H9 (cell line): ENCODE data around the gene WNT9A. TPM values are rescaled to one million over a fixed set of nuclear protein-coding genes. Genes with fewer than 3 reads are reported as not detected.

Source experiments
- DNase-seq: peaks from one replicate; pipeline ENCODE4 v3.0.0-alpha.2; 2017
- H2AFZ ChIP-seq: one replicate; pipeline ENCODE4 v1.6.1; 2013; ENCODE audit warnings: mild to moderate bottlenecking, low read length, control low read depth, moderate library complexity
- H2AK5ac ChIP-seq: 2 replicates; pipeline ENCODE4 v1.6.1; 2013; ENCODE audit warnings: low read length, control low read depth, mixed read lengths; ENCODE audit not compliant: insufficient read length
- H2BK120ac ChIP-seq: one replicate; pipeline ENCODE4 v1.6.1; 2013; ENCODE audit warnings: low read depth, mild to moderate bottlenecking, low read length, control low read depth, inconsistent platforms; ENCODE audit not compliant: poor library complexity, severe bottlenecking
- H2BK12ac ChIP-seq: 2 replicates; pipeline ENCODE4 v1.6.1; 2013; ENCODE audit warnings: low read length, control low read depth, mixed read lengths, low read depth; ENCODE audit not compliant: insufficient read length
- H2BK15ac ChIP-seq: 2 replicates; pipeline ENCODE4 v1.6.1; 2013; ENCODE audit warnings: low read depth, low read length, control low read depth
- H2BK20ac ChIP-seq: one replicate; pipeline ENCODE4 v1.6.1; 2013; ENCODE audit warnings: low read depth, mild to moderate bottlenecking, low read length, control low read depth, inconsistent platforms; ENCODE audit not compliant: poor library complexity, severe bottlenecking
- H2BK5ac ChIP-seq: 2 replicates; pipeline ENCODE4 v1.6.1; 2013; ENCODE audit warnings: low read length, control low read depth, mixed read lengths; ENCODE audit not compliant: insufficient read length
- H3K14ac ChIP-seq: 2 replicates; pipeline ENCODE4 v1.6.1; 2013; ENCODE audit warnings: low read length, control low read depth; ENCODE audit not compliant: insufficient read depth
- H3K18ac ChIP-seq: 2 replicates; pipeline ENCODE4 v1.6.1; 2013; ENCODE audit warnings: low read depth, mild to moderate bottlenecking, mixed read lengths, low read length, control low read depth; ENCODE audit not compliant: insufficient read length
- H3K23ac ChIP-seq: 2 replicates; pipeline ENCODE4 v1.6.1; 2013; ENCODE audit warnings: low read length, control low read depth, mixed read lengths, low read depth; ENCODE audit not compliant: insufficient read length
- H3K23me2 ChIP-seq: 2 replicates; pipeline ENCODE4 v1.6.1; 2013; ENCODE audit warnings: low read depth, mild to moderate bottlenecking, mixed read lengths, low read length, control low read depth; ENCODE audit not compliant: insufficient read length, poor library complexity, severe bottlenecking
- H3K27ac ChIP-seq: 2 replicates; pipeline ENCODE4 v1.5.1; 2013; ENCODE audit warnings: low read length, control low read depth, mixed read lengths, low read depth; ENCODE audit not compliant: insufficient read length
- H3K27me3 ChIP-seq: 2 replicates; pipeline ENCODE4 v1.6.1; 2013; ENCODE audit warnings: low read length, control low read depth, inconsistent platforms; ENCODE audit not compliant: insufficient read depth
- H3K4ac ChIP-seq: 2 replicates; pipeline ENCODE4 v1.6.1; 2013; ENCODE audit warnings: low read depth, mild to moderate bottlenecking, control low read depth, inconsistent platforms, low read length, moderate library complexity
- H3K4me1 ChIP-seq: 2 replicates; pipeline ENCODE4 v1.6.1; 2013; ENCODE audit warnings: low read length, control low read depth, inconsistent platforms; ENCODE audit not compliant: insufficient read depth
- H3K4me2 ChIP-seq: 2 replicates; pipeline ENCODE4 v1.6.1; 2013; ENCODE audit warnings: low read length, control low read depth, mixed read lengths; ENCODE audit not compliant: insufficient read length, insufficient read depth
- H3K56ac ChIP-seq: 2 replicates; pipeline ENCODE4 v1.6.1; 2013; ENCODE audit warnings: low read depth, mild to moderate bottlenecking, mixed read lengths, low read length, control low read depth; ENCODE audit not compliant: insufficient read length
- H3K79me1 ChIP-seq: 2 replicates; pipeline ENCODE4 v1.6.1; 2013; ENCODE audit warnings: low read depth, mild to moderate bottlenecking, moderate library complexity, low read length, control low read depth, inconsistent platforms; ENCODE audit not compliant: insufficient read depth, poor library complexity, severe bottlenecking
- H3K79me2 ChIP-seq: 2 replicates; pipeline ENCODE4 v1.6.1; 2013; ENCODE audit warnings: low read length, control low read depth, inconsistent platforms; ENCODE audit not compliant: insufficient read depth
- H3K9ac ChIP-seq: 2 replicates; pipeline ENCODE4 v1.6.1; 2013; ENCODE audit warnings: low read length, control low read depth, mixed read lengths; ENCODE audit not compliant: insufficient read length; ENCODE audit errors: extremely low read depth
- H3K9me3 ChIP-seq: one replicate; pipeline ENCODE4 v1.6.1; 2013; ENCODE audit warnings: low read depth, low read length, inconsistent platforms; ENCODE audit not compliant: control insufficient read depth
- H3T11ph ChIP-seq: one replicate; pipeline ENCODE4 v1.6.1; 2013; ENCODE audit warnings: mild to moderate bottlenecking, low read length, control low read depth, inconsistent platforms
- H4K20me1 ChIP-seq: one replicate; pipeline ENCODE4 v1.6.1; 2013; ENCODE audit not compliant: control insufficient read depth, insufficient read length, insufficient read depth
- H4K5ac ChIP-seq: 2 replicates; pipeline ENCODE4 v1.6.1; 2013; ENCODE audit warnings: low read depth, mild to moderate bottlenecking, mixed read lengths, low read length, control low read depth; ENCODE audit not compliant: insufficient read length
- H4K8ac ChIP-seq: replicated peaks from 2 replicates; pipeline ENCODE4 v1.6.1; 2013; ENCODE audit warnings: low read length, control low read depth, mixed read lengths, low read depth; ENCODE audit not compliant: insufficient read length
- H4K91ac ChIP-seq: 2 replicates; pipeline ENCODE4 v1.6.1; 2013; ENCODE audit warnings: low read depth, mild to moderate bottlenecking, moderate library complexity, mixed read lengths, low read length, control low read depth; ENCODE audit not compliant: insufficient read length
- H3K27ac Mint-ChIP-seq, 3 experiments: 2 replicates in 2 of 3; 3 replicates in 1 of 3; pipeline ENCODE4 v1.8.0; 2020 to 2021; ENCODE audit warnings: mixed read lengths in 3 of 3, mild to moderate bottlenecking in 1 of 3, moderate library complexity in 1 of 3
- H3K27me3 Mint-ChIP-seq: 2 replicates; pipeline ENCODE4 v1.8.0; 2021; ENCODE audit warnings: low read depth, mild to moderate bottlenecking, moderate library complexity, mixed read lengths
- H3K36me3 Mint-ChIP-seq, 3 experiments: 2 replicates in 2 of 3; 3 replicates in 1 of 3; pipeline ENCODE4 v1.8.0; 2020 to 2021; ENCODE audit warnings: low read depth in 3 of 3, mixed read lengths in 3 of 3; ENCODE audit not compliant: insufficient read depth in 1 of 3
- H3K4me1 Mint-ChIP-seq, 2 experiments: 2 replicates each; pipeline ENCODE4 v1.8.0; 2020; ENCODE audit warnings: mixed read lengths in 2 of 2
- H3K4me3 Mint-ChIP-seq, 2 experiments: 2 replicates in 1 of 2; 3 replicates in 1 of 2; pipeline ENCODE4 v1.8.0; 2020 to 2021; ENCODE audit warnings: mild to moderate bottlenecking in 2 of 2, mixed read lengths in 2 of 2, moderate library complexity in 1 of 2
- H3K9me3 Mint-ChIP-seq, 2 experiments: 2 replicates in 1 of 2; 3 replicates in 1 of 2; pipeline ENCODE4 v1.8.0; 2020; ENCODE audit warnings: mild to moderate bottlenecking in 2 of 2, mixed read lengths in 2 of 2, moderate library complexity in 1 of 2
- WGBS: extraction: QIAGEN DNeasy Blood & Tissue Kit; methylation state at CpG from one replicate; pipeline ENCODE4 v1.1.7; 2013; ENCODE audit warnings: missing lambda C conversion rate, low lambda C conversion rate, mixed read lengths; ENCODE audit not compliant: insufficient read length; ENCODE audit errors: extremely low coverage; 5-methylcytosine and 5-hydroxymethylcytosine counted together
- total RNA-seq: library from RNA; stranded (reverse); gene quantifications from 2 replicates; pipeline ENCODE4 v1.2.1, GENCODE V29; 2021
- TF ChIP-seq, protein P1 (sequence below): fragments of 200-600 bp; sonication (generic); conservative IDR thresholded peaks from 3 replicates; pipeline ENCODE4 v1.8.0; 2021; ENCODE audit warnings: antibody characterized with exemption, mild to moderate bottlenecking

WNT9A gene
- total RNA-seq, 1 experiment from 2014 or later: 0.77 TPM

DNA sequence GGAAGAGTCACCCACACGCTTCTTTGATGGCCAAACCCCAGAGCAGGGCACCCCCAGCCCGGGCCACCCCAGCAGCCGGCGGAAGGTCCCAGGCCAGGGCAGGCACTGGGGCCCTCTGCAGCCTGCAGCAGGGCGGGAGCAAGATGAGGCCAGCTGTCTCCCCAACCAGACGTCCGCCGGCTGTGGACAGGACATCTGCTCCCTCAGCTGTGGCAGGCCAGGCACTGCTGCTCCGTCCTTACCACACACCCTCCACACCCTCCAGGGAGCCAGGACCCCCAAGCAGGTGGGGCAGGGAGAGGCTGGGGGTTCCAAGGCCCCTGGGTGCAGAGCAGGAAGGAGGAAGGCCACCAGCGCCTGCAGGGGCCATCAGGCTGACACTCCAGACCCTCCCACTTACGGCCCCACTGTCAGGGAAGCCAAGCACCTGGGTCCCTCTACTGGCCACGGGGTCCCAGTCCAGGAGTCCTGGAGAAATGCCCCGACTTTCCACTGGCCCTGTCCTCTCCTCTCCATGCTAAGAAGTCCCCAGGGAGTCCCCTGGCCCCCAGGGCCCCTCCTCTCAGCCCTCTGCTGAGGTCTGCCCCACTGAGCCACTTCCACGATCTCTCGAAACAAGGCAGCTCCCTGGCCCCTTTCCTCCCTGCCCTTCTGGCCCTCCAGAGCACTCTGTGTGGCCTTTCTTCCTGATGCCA lies 5.6 kb downstream of the WNT9A start:
- no CpG with 5 or more reads among the region's 15 CpGs for WGBS
- no peak overlapping the region for H3K27ac ChIP-seq
- peaks cover 7 to 9% of the 10 kb centered on the region in 2 experiments for H3K4me1 Mint-ChIP-seq

More for the DNA sequence above, 5.6 kb downstream of the WNT9A start:
- Histone ChIP-seq H3K18ac (no peak overlapping the region), H3K9ac (no peak overlapping the region), H3T11ph (no peak overlapping the region), H3K14ac (no peak overlapping the region), H2AFZ (no peak overlapping the region), H4K91ac (no peak overlapping the region), H3K27me3 (no peaks in the 10 kb centered on the region), H2BK5ac (no peak overlapping the region), H3K79me2 (no peaks in the 10 kb centered on the region), H2BK12ac (no peak overlapping the region), H3K4ac (no peak overlapping the region), H3K56ac (no peak overlapping the region), H3K4me1 (no peaks in the 10 kb centered on the region), H2BK120ac (no peak overlapping the region), H3K23me2 (peaks cover 5% of the 10 kb centered on the region), H4K20me1 (no peaks in the 10 kb centered on the region), H2BK20ac (no peak overlapping the region), H4K8ac (no peak overlapping the region), H4K5ac (no peak overlapping the region), H3K23ac (no peak overlapping the region), H2AK5ac (no peak overlapping the region), H3K4me2 (no peak overlapping the region), H3K79me1 (no peaks in the 10 kb centered on the region), H2BK15ac (no peak overlapping the region), H3K9me3 (no peaks in the 10 kb centered on the region)
- Mint-ChIP-seq H3K27ac (no peak overlapping the region), H3K9me3 (no peaks in the 10 kb centered on the region), H3K4me3 (no peak overlapping the region), H3K36me3 (no peaks in the 10 kb centered on the region), H3K27me3 (no peaks in the 10 kb centered on the region)
- peak; percentile 50 for DNase-seq
- TF ChIP-seq, protein P1, sequence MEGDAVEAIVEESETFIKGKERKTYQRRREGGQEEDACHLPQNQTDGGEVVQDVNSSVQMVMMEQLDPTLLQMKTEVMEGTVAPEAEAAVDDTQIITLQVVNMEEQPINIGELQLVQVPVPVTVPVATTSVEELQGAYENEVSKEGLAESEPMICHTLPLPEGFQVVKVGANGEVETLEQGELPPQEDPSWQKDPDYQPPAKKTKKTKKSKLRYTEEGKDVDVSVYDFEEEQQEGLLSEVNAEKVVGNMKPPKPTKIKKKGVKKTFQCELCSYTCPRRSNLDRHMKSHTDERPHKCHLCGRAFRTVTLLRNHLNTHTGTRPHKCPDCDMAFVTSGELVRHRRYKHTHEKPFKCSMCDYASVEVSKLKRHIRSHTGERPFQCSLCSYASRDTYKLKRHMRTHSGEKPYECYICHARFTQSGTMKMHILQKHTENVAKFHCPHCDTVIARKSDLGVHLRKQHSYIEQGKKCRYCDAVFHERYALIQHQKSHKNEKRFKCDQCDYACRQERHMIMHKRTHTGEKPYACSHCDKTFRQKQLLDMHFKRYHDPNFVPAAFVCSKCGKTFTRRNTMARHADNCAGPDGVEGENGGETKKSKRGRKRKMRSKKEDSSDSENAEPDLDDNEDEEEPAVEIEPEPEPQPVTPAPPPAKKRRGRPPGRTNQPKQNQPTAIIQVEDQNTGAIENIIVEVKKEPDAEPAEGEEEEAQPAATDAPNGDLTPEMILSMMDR: peak; percentile 43; the same call in 2 of the 3 replicates
